IMR-90 (cell line): Measurements from ENCODE around the gene EHD4. TPM values are rescaled to one million over a fixed set of nuclear protein-coding genes. Genes with fewer than 3 reads are reported as not detected.

Experiments used
- ATAC-seq: fragments of 200-7000 bp; cut with Tn5 transposase; 2 replicates; pipeline ENCODE4 v1.9.1; 2020; ENCODE audit warnings: low read depth, mild to moderate bottlenecking, moderate library complexity
- BruUV-seq: library from RNA; stranded (reverse); fragments of 400-500 nt; replicated peaks from 2 replicates; lab custom pipeline; 2021; lab: Mats Ljungman, UMichigan
- CTCF ChIA-PET: fragments of 300-600 bp; formaldehyde crosslinking; extraction: SDS; loops from one replicate; lab custom pipeline; 2021; ENCODE audit warnings: antibody characterized with exemption; lab: Yijun Ruan, JAX
- POLR2A ChIA-PET: fragments of 300-600 bp; sonication (Branson Sonifier 250); formaldehyde crosslinking; loops from one replicate; lab custom pipeline; 2022; ENCODE audit warnings: antibody characterized with exemption; ENCODE audit not compliant: unreplicated experiment; lab: Charles Lee
- DNase-seq: peaks from one replicate; pipeline ENCODE4 v3.0.0; 2013
- H2AFZ ChIP-seq: replicated peaks from 2 replicates; pipeline ENCODE3; 2013; ENCODE audit warnings: low read length, mild to moderate bottlenecking; ENCODE audit not compliant: poor library complexity
- H2AK5ac ChIP-seq: 2 replicates; pipeline ENCODE4 v1.6.1; 2013; ENCODE audit warnings: low read depth, low read length, inconsistent platforms
- H2AK9ac ChIP-seq: replicated peaks from 2 replicates; pipeline ENCODE3; 2013; ENCODE audit warnings: mild to moderate bottlenecking, low read depth, low read length, moderate library complexity; ENCODE audit not compliant: poor library complexity
- H2BK120ac ChIP-seq: 2 replicates; pipeline ENCODE4 v1.6.1; 2013; ENCODE audit warnings: low read depth, low read length, inconsistent platforms
- H2BK15ac ChIP-seq: 3 replicates; pipeline ENCODE4 v1.6.1; 2013; ENCODE audit warnings: low read depth, low read length, inconsistent platforms
- H2BK20ac ChIP-seq: 2 replicates; pipeline ENCODE4 v1.6.1; 2013; ENCODE audit warnings: low read depth, mild to moderate bottlenecking, inconsistent platforms, low read length, moderate library complexity
- H2BK5ac ChIP-seq: 2 replicates; pipeline ENCODE4 v1.6.1; 2013; ENCODE audit warnings: mild to moderate bottlenecking, low read depth, low read length, inconsistent platforms; ENCODE audit not compliant: poor library complexity, severe bottlenecking
- H3K14ac ChIP-seq: replicated peaks from 2 replicates; pipeline ENCODE4 v1.6.1; 2013; ENCODE audit warnings: low read depth, low read length, inconsistent platforms
- H3K18ac ChIP-seq: 2 replicates; pipeline ENCODE4 v1.6.1; 2013; ENCODE audit warnings: low read depth, low read length, control low read depth
- H3K23ac ChIP-seq: 2 replicates; pipeline ENCODE4 v1.6.1; 2013; ENCODE audit warnings: low read depth, low read length, inconsistent platforms
- H3K27ac ChIP-seq: 2 replicates; pipeline ENCODE4 v1.5.1; 2013; ENCODE audit warnings: mild to moderate bottlenecking, control low read depth, low read length; ENCODE audit not compliant: insufficient read depth
- H3K27me3 ChIP-seq: 2 replicates; pipeline ENCODE4 v1.6.1; 2013; ENCODE audit warnings: low read length; ENCODE audit not compliant: control insufficient read depth, insufficient read depth
- H3K36me3 ChIP-seq: 2 replicates; pipeline ENCODE4 v1.6.1; 2013; ENCODE audit warnings: low read length, mixed read lengths; ENCODE audit not compliant: control insufficient read depth, insufficient read depth
- H3K4ac ChIP-seq: 2 replicates; pipeline ENCODE4 v1.6.1; 2013; ENCODE audit warnings: low read depth, low read length, inconsistent platforms
- H3K4me1 ChIP-seq: 2 replicates; pipeline ENCODE4 v1.6.1; 2013; ENCODE audit warnings: low read length, mixed read lengths; ENCODE audit not compliant: control insufficient read depth, insufficient read depth
- H3K4me2 ChIP-seq: 2 replicates; pipeline ENCODE4 v1.6.1; 2013; ENCODE audit warnings: low read depth, mild to moderate bottlenecking, control low read depth, low read length, moderate library complexity
- H3K4me3 ChIP-seq: 2 replicates; pipeline ENCODE4 v1.5.1; 2013; ENCODE audit warnings: low read depth, mild to moderate bottlenecking, control low read depth, low read length, moderate library complexity; ENCODE audit not compliant: insufficient read depth
- H3K56ac ChIP-seq: 2 replicates; pipeline ENCODE4 v1.6.1; 2013; ENCODE audit warnings: low read length, inconsistent platforms; ENCODE audit not compliant: insufficient read depth; ENCODE audit errors: extremely low read depth
- H3K79me1 ChIP-seq, 2 experiments: 2 replicates each; pipeline ENCODE4 v1.6.1; 2013; ENCODE audit warnings: low read length in 2 of 2, inconsistent platforms in 1 of 2, low read depth in 1 of 2
- H3K9ac ChIP-seq: 2 replicates; pipeline ENCODE4 v1.6.1; 2013; ENCODE audit warnings: low read depth, low read length, control low read depth
- H3K9me1 ChIP-seq: 2 replicates; pipeline ENCODE4 v1.6.1; 2013; ENCODE audit warnings: low read length, inconsistent platforms; ENCODE audit not compliant: insufficient read depth
- H3K9me3 ChIP-seq: 2 replicates; pipeline ENCODE4 v1.6.1; 2013; ENCODE audit warnings: low read length; ENCODE audit not compliant: control insufficient read depth, insufficient read depth
- H4K20me1 ChIP-seq: 2 replicates; pipeline ENCODE4 v1.6.1; 2013; ENCODE audit warnings: low read length, inconsistent platforms; ENCODE audit not compliant: insufficient read depth
- H4K5ac ChIP-seq: 2 replicates; pipeline ENCODE4 v1.6.1; 2013; ENCODE audit warnings: mild to moderate bottlenecking, low read depth, low read length, control low read depth
- H4K8ac ChIP-seq, 2 experiments: 2 replicates each; pipeline ENCODE4 v1.6.1; 2013; ENCODE audit warnings: low read depth in 2 of 2, low read length in 2 of 2, control low read depth in 1 of 2, inconsistent platforms in 1 of 2
- H4K91ac ChIP-seq: 2 replicates; pipeline ENCODE4 v1.6.1; 2013; ENCODE audit warnings: low read depth, low read length, inconsistent platforms; ENCODE audit not compliant: insufficient read depth
- RFX5 ChIP-seq: IDR thresholded peaks from 2 replicates; pipeline ENCODE4 v1.8.0; 2012; ENCODE audit warnings: low read depth, mild to moderate bottlenecking, low read length, moderate library complexity
- WGBS, 2 experiments: methylation state at CpG; one replicate each; pipeline versions ENCODE4 v1.1.5 to v1.1.7; 2013; ENCODE audit warnings: missing lambda C conversion rate in 2 of 2; ENCODE audit not compliant: insufficient read length in 1 of 2; ENCODE audit errors: extremely low coverage in 2 of 2; 5-methylcytosine and 5-hydroxymethylcytosine counted together
- dilution Hi-C: fragments of 300-500 bp; cut with HindIII; formaldehyde crosslinking; loops from one replicate; pipeline ENCODE4 v1.14.3; 2018; ENCODE audit warnings: low sequenced_read_pairs; ENCODE audit not compliant: unreplicated experiment
- in situ Hi-C: fragments of 300-500 bp; cut with MboI; formaldehyde crosslinking; loops from 3 replicates; pipeline ENCODE4 v1.14.3; 2019; ENCODE audit warnings: low sequenced_read_pairs, inconsistent platforms, mixed read lengths
- intact Hi-C: fragments of 100-400 bp; cut with micrococcal nuclease; formaldehyde crosslinking; loops from 2 replicates; pipeline ENCODE4 v1.10.0; 2022
- polyA plus RNA-seq, 3 experiments: library from polyadenylated mRNA; depleted of rRNA; stranded (reverse); fragments of >200 nt; gene quantifications; 2 replicates each; pipeline ENCODE4 v1.2.3, GENCODE V29; 2012; ENCODE audit warnings: low replicate concordance in 1 of 3
- total RNA-seq: library from RNA; depleted of rRNA; stranded (reverse); fragments of >200 nt; gene quantifications from 2 replicates; pipeline ENCODE4 v1.2.3, GENCODE V29; 2012

The EHD4 gene
- total and polyA plus RNA-seq, 2 of the 4 experiments (the other 2 are of a cell fraction), result 21.0 to 29.0 TPM

- Histone ChIP-seq H3K14ac (no peak overlapping the region), H3K4me1 (no peaks in the 10 kb centered on the region), H3K4me3 (no peak overlapping the region), H2BK15ac (no peak overlapping the region), H2AK9ac (no peak overlapping the region), H4K91ac (no peak overlapping the region), H2BK20ac (no peak overlapping the region), H3K23ac (no peak overlapping the region), H3K56ac (no peak overlapping the region), H3K27me3 (peaks cover 32% of the 10 kb centered on the region), H3K4ac (no peak overlapping the region), H3K9ac (no peak overlapping the region), H3K9me3 (no peaks in the 10 kb centered on the region), H2AFZ (no peak overlapping the region), H3K4me2 (no peak overlapping the region), H3K18ac (no peak overlapping the region), H2AK5ac (no peak overlapping the region), H3K79me1 (no peaks in the 10 kb centered on the region), H2BK5ac (no peak overlapping the region), H4K8ac (no peak overlapping the region), H2BK120ac (no peak overlapping the region), H3K36me3 (no peaks in the 10 kb centered on the region), H3K27ac (no peak overlapping the region), H3K9me1 (no peaks in the 10 kb centered on the region), H4K5ac (no peak overlapping the region), H4K20me1 (no peaks in the 10 kb centered on the region)
- ChIA-PET CTCF (no interaction called here), POLR2A (no interaction called here)
- TF ChIP-seq RFX5, result no peak
- no TSS peak for BruUV-seq
- DNase-seq (no peak), ATAC-seq (no peak)
- intact Hi-C loops (no loop called here), in situ Hi-C loops (no loop called here), dilution Hi-C loops (no loop called here)
- 87% methylated on average over 8 of the region's 17 CpGs; no CpG with 5 or more reads in 1 of the 2 experiments for WGBS, 2 experiments
Measured at GRCh38 chr15:41856262-41856661, 116.1 kb downstream of the EHD4 start.
